ENCODE results near the gene ZFYVE21.

The ZFYVE21 gene

DNA sequence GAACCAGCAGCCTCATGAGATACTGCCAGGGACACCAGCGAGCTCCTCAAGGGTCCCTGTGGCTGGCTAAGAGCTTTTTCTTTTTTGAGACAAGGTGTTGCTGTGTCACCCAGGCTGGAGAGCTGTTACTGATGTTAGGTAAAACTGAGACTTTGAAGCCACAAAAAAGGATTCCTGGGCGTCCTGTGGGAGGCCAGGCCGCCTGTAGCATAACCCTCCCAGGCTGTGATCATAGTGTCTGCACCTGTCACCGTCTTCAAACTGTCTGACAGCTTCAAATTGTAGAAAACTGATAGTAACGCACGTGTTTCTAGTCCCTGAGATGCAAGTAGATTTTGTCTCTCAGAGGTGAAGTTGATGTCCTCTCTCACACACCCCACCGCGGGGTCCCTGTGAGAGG lies 4.1 kb downstream of the ZFYVE21 start:
- TF ChIP-seq, protein P1, sequence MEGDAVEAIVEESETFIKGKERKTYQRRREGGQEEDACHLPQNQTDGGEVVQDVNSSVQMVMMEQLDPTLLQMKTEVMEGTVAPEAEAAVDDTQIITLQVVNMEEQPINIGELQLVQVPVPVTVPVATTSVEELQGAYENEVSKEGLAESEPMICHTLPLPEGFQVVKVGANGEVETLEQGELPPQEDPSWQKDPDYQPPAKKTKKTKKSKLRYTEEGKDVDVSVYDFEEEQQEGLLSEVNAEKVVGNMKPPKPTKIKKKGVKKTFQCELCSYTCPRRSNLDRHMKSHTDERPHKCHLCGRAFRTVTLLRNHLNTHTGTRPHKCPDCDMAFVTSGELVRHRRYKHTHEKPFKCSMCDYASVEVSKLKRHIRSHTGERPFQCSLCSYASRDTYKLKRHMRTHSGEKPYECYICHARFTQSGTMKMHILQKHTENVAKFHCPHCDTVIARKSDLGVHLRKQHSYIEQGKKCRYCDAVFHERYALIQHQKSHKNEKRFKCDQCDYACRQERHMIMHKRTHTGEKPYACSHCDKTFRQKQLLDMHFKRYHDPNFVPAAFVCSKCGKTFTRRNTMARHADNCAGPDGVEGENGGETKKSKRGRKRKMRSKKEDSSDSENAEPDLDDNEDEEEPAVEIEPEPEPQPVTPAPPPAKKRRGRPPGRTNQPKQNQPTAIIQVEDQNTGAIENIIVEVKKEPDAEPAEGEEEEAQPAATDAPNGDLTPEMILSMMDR (IDR thresholded peaks at IDR 0.05; ENCODE audit: extremely low read depth, missing control alignments): no peak
- no peak for DNase-seq (ENCODE audit: low spot score)

DNA sequence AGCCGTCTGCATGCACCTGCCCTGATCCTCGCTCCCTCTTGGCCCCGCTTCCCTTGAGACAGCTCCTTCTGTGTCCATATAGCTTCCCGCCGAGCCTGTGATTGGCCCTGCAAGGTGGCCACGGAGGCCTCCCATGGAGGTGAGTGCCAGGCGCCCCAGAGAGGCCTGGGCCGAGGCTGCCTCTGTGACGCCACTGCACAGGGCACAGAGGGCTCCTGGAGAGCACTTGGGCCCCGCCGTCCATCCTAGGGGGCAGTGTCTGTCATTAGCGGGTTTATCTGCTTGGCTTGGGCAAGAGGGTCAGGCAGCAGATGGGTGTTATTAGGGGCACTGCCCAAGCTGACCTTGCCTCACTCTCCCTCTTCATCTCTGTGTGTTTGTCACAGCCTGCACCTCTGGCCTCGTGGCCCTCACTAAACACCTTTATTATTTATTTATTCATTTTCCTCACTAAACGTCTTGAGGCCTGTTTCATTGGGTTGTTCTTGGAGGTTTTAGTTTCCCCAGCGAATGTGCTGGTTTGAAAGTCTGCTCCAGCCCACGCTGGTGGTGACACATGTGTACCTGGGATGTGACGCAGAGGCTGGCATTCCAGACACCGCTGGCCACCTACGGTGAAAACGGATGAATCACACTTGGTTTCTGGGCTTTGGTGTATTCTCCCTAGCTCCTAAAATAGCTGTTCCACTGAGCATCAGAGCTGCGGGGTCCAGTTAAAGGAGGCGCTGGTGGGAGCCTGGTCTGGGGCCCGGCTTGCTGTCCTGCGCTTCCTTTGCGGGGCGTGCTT lies 5.9 kb downstream of the ZFYVE21 start:
- TF ChIP-seq, protein P1 (IDR thresholded peaks at IDR 0.05; ENCODE audit: extremely low read depth, missing control alignments): no peak
- no peak for DNase-seq (ENCODE audit: low spot score)

DNA sequence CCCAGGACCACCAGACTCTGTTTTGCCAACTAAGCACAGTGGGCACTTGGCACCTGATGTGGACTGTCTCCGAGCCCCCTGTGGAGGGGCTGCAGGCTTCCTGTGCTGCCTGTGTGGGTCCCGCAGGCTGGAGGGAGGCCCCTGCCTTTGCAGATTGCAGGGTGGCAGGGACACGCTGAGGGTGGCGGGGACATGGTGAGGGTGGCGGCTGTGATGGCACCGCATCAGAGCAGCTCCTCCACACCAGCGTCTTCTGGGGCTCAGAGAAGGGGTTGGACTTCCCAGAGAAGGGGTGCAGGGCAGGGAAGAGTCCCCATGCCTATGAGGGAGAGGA lies 8.1 kb downstream of the ZFYVE21 start:
- TF ChIP-seq, protein P1 (IDR thresholded peaks at IDR 0.05; ENCODE audit: extremely low read depth, missing control alignments): no peak
- no peak for DNase-seq (ENCODE audit: low spot score)

DNA sequence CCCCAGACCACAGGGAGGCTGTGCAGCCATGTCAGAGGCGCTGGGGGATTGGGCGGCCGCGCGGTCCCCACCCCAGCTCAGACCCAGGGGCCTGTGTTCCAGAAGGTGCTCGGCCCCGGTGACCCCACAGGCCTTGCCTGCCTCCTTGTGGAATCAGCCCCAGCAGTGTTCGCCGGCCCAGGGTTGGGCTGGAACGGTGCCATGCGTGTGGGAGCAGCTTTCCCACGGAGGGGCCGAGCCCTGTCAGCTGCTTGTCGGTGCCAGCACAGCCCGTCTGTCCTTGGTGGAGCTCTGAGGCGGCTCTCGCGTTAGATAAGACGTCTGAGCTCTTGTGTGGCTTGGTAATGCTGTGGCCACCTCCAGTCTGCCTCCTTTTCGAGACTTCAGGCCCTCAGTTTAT lies 8.5 kb downstream of the ZFYVE21 start:
- DNase-seq (ENCODE audit: low spot score): no peak
- TF ChIP-seq, protein P1 (IDR thresholded peaks at IDR 0.05; ENCODE audit: extremely low read depth, missing control alignments): no peak

DNA sequence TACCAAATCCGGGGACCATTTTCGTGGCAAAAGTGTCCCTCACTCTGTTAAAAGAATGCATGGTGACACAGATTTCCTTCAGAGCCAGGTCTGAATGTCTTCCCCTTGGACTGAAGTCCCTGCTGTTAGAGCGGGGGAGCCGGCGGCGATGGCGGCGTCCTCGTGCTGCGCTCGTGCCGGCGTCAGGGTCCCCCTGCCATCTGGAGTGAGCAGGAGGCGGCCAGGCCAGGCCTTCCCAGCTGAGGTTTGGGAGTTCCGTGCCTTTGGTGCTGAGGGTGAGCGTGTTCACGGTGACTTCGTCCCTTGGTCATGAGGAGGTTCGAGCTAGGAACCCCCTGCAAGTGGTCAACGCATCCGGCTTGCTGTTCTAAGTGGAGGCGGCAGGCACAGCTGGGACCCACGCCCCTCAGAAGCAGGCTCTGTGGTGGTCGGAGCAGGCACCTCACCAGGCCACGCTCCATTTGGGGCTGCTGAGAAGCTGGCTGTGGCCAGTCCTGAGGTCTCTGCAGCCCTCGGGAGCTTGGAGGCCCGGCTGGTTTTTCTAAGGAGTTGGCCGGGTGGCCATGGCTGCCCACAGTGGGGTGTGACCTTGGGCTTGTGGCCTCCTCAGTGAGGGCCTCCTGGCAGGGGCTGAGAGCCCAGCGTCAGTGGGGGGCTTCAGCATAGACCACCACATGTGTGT lies 9.5 kb downstream of the ZFYVE21 start:
- no peak for DNase-seq (ENCODE audit: low spot score)
- TF ChIP-seq, protein P1 (IDR thresholded peaks at IDR 0.05; ENCODE audit: extremely low read depth, missing control alignments): no peak

DNA sequence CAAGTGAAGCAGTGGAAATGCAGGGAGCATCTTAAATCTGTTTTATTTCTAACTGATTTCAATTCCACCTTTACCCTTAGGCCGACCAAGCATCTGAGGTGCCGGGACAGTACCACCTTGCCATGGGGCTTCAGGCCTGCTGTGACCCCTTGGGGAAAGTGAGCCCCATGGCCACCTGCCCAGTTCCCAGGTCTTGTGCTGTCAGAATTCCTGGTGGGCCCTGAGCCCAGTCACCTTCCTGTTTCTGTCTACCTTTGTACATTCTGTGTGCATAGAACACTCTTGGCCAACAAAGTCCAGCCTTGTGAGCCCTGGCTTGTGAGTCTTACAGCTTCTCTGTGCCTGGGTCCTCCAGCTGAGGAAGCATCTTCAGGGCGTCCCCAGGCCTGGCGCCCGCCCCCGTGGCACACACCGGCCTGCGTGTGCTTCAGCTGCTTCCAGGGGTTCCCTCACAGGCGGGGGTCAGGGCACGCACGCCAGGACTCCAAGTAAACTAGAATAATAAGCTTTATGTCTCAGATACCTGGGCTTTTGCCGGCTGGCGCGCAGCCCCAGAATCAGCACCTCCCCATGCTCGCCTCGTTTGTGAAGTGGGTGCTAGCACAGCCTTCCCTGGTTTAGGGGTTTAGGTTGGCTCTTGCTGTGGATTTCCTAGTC lies 10.3 kb downstream of the ZFYVE21 start:
- no peak for DNase-seq (ENCODE audit: low spot score)
- TF ChIP-seq, protein P1 (IDR thresholded peaks at IDR 0.05; ENCODE audit: extremely low read depth, missing control alignments): no peak

DNA sequence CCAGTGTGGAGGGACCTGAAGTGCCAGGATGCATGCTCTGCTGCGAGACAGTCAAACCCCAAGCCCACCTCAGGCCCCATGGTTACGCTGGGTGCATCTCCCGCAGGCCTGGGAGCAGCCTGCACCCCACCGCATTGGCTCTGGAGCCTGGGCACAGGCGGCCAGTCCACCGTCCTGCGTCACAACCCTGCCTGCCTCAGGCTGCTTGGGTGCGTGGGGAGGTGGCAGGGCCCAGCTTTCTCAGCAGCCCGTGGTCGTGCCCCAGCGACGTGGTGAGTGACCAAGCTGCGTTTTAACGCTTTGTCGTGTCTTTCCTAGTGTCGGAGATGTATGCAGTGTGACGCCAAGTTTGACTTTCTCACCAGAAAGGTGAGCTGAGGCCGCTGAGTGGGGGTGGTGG lies 10.9 kb downstream of the ZFYVE21 start:
- TF ChIP-seq, protein P1 (IDR thresholded peaks at IDR 0.05; ENCODE audit: extremely low read depth, missing control alignments): no peak
- no peak for DNase-seq (ENCODE audit: low spot score)

Measured in GM20000 (cell line).